GM19193 (cell line): ENCODE measurements around the gene EPHB1.

Source experiments
- POLR2A ChIP-seq: IDR thresholded peaks from 4 replicates; pipeline ENCODE4 v1.6.1; 2011; ENCODE audit not compliant: insufficient read depth, insufficient read length; ENCODE audit errors: extremely low read depth

EPHB1 gene

GRCh38 chr3:135117977-135118376 is 322.9 kb downstream of the EPHB1 start:
- no peak for TF ChIP-seq POLR2A

GRCh38 chr3:135118792-135119191 is 323.7 kb downstream of the EPHB1 start:
- TF ChIP-seq POLR2A, result no peak

- TF ChIP-seq POLR2A, result no peak
These were observed 330.2 kb downstream of the EPHB1 start for GRCh38 chr3:135125171-135125801.

GRCh38 chr3:135127946-135128470 is 332.9 kb downstream of the EPHB1 start:
- TF ChIP-seq POLR2A, result no peak

- no peak for TF ChIP-seq POLR2A
These were observed 333.8 kb downstream of the EPHB1 start for GRCh38 chr3:135128818-135129217.

- TF ChIP-seq POLR2A, result no peak
These were observed 336.2 kb downstream of the EPHB1 start for GRCh38 chr3:135131290-135131689.

- no peak for TF ChIP-seq POLR2A
These were observed 339.0 kb downstream of the EPHB1 start for GRCh38 chr3:135133905-135134683.

GRCh38 chr3:135134684-135135075 is 339.6 kb downstream of the EPHB1 start:
- TF ChIP-seq POLR2A, result no peak

GRCh38 chr3:135135445-135135844 is 340.4 kb downstream of the EPHB1 start:
- no peak for TF ChIP-seq POLR2A

GRCh38 chr3:135136361-135137100 is 341.5 kb downstream of the EPHB1 start:
- no peak for TF ChIP-seq POLR2A

GRCh38 chr3:135137296-135137695 is 342.2 kb downstream of the EPHB1 start:
- no peak for TF ChIP-seq POLR2A

- TF ChIP-seq POLR2A, result no peak
These were observed 343.7 kb downstream of the EPHB1 start for GRCh38 chr3:135138776-135139175.

- no peak for TF ChIP-seq POLR2A
These were observed 345.5 kb downstream of the EPHB1 start for GRCh38 chr3:135140591-135140990.

GRCh38 chr3:135141160-135141559 is 346.1 kb downstream of the EPHB1 start:
- TF ChIP-seq POLR2A, result no peak

GRCh38 chr3:135141672-135142071 is 346.6 kb downstream of the EPHB1 start:
- TF ChIP-seq POLR2A, result no peak

- no peak for TF ChIP-seq POLR2A
These were observed 347.5 kb downstream of the EPHB1 start for GRCh38 chr3:135142530-135142929.

GRCh38 chr3:135143474-135143873 is 348.4 kb downstream of the EPHB1 start:
- no peak for TF ChIP-seq POLR2A
